HG02798 (cell line): ENCODE results near the gene TSPAN14.
A peak's percentile ranks its signal among the peaks of the same experiment; 100 is the strongest.

Source experiments
- ATAC-seq: cut with Tn5 transposase; IDR thresholded peaks from one replicate; pipeline ENCODE4 v1.9.1; 2021; ENCODE audit warnings: mild to moderate bottlenecking; ENCODE audit not compliant: unreplicated experiment, poor library complexity

TSPAN14 gene

DNA sequence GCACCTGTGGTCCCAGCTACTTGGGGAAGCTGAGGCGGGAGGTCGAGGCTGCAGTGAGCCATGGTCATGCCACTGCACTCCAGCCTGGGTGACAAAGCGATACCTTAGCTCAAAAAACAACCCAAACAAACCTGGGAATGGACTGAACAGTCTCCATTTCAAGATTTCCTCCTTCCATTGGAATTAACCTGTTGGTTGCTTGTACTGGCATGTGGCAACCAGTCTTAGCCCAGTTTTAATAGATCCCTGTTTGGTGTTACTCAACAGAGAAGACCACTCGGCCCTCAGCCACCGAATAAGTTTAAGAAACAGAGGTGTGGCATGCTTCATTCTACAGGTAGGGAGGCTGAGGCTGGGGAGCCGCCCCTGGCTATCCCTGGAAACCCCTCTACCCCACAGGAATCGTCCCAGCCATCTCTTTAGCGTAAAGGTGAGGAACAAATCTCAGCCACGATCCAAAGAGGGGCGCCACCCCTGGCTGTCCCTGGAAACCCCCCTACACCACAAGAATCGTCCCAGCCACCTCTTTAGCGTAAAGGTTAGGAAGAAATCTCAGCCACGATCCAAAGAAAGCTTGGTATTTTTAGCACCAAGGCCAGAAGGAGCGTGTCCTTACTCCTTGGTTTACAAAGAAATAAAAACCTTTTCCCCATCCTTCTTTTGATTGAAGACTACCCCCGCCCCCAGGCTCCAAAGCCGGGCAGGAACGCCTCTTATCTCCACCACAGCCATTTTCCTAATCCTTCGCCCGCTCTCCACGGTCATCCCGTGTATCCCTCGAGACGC is 861 bp upstream of the TSPAN14 start:
- ATAC-seq: no peak

DNA sequence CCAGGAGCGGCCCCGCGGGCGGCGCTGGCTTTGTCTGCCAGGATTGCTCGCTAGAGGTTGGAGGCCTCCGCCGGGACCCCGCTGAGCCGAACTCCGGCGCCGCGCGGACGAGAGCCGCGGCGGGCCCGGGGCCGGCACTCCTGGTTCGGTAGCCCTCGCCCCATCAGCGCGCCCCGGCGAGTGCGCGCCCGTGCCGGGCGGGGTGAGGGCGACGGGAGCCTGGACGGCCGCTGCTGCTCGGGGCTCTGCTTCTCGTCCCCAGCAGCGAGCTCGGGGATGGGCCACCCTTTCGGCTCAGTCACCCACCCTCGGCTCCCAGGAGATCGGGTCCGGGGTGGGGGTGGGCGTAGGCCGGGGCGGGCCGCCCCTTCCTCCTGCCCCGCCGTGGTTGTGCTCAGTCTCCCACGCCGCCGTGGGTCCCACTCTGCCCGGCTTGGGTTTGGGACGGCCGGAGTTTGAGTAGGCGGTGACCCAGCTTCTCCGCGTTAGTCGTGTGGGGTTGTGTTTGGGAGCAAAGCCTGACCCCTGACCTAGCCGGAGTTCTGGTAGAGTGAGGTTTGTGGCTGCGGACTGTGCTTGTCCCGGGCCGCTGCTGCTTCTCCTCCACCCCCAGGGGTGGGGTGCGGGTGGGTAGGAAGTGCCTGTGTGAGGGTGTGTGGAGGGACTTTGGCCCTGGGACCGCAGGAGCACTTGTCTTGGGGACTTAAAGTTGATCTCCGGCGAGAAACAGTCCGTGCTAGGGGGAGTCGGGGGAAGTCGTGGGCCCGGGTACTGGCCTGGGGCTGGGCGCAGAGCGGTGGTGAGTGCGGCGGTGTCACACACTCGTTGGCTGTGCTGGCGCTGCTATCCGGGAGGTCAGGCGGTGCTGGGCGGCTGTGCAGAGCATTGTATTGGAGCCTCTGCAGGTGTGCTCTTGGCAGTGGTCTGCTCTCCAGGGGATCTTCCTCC is 677 bp downstream of the TSPAN14 start:
- ATAC-seq: peak; percentile 14

DNA sequence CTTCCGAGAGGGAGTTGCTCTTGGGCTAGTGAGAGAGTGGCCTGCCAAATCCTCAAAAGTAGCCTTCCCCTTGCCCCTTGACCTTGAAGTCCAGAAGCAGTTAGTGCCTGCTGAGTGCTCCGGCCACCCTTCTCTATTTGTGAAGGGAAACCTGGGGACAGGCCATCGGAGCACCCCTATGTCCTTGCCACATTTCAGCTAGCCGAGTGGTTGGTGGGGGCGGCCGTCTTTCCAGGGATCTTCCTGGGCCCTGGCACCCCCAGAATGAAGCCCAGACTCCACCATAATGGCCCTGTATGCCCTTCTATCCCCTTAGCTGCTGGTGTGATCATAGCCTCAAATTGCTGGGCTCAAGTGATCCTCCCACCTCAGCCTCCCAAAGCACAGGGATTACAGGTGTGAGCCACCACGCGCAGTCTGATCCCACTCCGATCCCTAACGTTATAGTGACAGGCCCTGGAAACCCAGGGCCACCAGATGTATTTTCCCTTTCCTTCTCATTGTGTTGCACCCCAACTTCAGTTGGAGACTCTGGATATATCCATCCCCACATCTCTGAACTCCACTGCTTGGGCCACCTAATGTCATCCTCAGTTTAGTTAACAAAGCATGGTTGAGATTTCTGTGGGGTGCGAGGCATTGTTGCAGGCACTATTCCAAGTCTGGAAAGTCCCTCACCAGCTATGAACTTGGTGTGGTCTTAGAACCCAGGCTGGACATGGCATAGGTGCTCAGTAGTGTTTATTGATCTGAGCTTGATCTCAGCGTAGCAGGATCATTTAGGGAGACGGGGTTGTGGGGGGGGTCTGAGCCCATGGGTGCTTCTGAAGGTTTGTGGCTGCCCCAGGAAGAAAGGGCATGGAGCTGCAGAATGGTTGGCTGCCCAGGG is 1.6 kb downstream of the TSPAN14 start:
- ATAC-seq: no peak

DNA sequence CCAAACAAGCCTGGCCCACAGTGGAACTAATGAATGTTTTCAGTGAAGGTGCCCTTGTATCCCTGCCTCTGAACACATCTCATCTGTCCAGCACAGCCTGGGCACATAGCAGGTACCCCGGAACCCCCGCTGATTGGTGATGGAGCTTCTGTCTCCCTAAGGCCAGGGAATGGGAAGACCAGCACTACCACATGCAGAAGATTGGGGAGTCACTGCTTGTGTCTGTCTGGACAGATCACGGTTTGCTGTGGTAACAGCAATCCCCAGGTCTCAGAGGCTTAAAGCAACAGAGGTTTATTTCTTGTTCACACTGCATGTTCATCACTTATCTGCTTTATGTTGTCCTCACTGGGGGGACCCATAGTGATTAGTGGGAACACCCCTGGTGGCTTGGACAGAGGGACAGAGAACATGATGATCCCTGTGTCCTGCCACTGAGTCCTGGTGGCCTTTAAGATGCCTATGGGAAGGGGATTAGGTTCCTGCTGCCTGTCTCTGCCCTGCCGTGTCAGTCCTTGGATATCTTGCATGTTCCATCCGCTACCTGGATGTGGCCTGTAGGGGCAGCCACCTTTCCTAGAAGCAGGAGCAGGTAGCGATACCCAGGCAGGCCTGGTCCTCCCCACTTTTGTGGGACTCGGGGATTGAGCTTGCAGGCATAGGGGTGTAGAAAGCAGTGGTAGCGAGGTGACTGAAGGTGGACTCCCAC is 3.6 kb downstream of the TSPAN14 start:
- no peak for ATAC-seq

DNA sequence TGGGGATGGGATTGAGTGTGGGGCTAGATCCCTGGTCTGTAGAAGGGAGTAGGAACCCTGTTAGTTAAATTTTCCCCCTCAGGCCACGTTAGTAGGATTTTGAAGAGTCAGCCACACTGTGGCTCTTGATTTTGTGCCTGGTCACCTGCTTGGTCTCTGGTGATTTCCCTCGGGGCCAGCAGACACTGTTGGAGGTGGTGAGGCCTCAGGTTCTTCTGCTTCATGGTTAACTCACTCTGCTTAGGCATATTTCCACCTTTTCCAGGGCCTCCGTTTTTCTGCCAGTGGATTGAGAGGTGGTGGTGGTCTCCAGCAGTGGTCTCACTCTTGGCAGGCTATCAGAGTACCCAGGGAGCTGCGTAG is 4.1 kb downstream of the TSPAN14 start:
- no peak for ATAC-seq

DNA sequence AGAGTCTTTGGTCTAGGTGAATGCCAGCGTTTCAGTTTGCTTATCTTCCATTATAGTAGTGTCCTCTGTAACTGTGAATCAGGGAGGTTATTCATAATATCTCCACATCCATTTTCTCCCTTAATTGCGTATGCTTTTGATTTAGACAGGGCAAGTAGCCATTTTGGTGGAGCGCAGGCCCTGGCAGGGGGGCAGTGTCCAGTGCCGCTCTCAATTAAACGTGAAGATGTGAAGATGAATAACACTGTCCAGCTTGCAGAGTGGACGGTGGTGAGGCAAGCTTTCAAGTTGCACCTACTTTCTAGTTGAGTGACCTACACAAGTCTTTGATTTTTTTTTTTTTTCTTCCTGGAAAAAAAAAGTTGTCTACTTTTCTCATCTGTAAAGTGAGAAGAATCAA is 4.5 kb downstream of the TSPAN14 start:
- ATAC-seq: no peak

DNA sequence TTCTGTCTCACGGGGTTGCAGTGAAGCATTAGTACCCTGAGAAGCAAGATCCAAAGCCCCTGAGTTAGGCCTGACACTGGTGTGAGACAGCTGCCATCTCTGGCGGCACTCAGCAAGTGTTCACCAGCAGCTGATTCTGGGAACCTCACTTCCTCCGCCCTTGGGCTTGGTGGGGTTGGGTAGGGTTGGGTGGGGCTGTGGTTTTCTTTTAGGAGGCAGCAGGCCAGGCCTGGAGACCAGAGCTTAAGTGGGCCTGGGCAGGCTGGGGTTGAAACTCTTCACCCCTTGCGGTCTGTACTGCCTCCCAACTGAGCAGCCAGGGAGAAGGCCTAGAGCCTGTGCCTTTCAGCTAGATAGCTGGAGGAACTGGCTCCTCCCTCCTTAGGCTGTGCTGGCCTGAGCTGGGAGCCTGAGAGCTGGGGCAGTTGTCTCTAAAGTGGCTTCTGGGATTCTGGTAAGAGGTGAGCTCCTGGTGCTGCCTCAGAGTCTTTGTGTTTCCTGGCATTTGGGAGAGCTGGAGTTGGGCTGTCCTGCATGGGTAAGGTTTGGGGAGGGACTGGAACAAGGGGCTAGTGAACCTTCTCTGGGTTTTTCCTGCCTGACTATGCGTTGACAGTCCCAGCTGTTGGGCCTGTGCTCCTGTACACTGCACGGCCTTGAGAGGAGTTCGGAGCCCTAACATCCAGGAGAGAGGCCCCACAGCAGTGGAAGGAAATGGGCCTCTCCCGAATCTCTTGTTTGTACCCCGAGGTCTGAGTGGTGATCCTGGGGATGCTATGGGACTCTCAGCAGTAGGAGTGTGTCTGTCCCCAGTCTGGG is 5.1 kb downstream of the TSPAN14 start:
- peak; percentile 50 for ATAC-seq

DNA sequence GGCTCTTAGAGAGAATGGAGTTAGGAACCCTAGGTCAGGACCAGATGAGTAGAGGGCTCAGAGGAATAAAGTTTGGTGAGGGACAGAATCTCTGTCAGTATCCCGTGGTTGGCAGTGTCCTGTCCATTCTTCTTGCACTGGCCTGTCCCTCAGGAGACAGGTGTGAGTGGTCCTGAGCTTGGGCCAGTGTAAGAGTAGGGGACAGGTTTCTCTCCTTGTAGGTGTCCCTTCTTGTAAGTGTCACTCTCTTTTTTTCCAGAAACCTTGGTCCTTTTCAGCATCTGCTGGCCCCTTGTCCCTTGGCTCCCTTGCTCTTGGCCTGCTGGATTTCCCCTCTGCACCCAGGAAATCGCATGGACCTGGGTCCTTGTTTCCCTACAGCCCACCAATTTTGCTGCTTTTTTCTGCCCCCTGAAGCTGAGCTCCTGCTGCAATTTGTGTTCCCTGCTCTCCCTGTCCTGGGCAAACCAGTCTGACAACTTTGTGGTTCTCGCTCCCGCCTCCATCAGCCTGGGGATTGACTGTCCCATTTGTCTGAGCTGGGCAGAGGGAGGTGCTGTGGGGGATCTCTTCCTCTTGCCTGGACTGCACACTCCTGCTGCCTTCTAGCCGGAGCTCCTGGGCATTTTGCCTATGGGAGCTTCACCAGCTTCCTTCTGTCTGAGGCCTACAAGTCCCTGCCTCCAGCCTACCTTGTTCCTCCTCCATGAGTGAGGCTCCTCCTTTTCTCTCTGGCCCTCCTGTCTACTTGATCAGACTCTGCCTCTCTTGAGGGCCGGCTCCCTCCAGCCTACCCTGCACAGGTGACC is 6.5 kb downstream of the TSPAN14 start:
- no peak for ATAC-seq

DNA sequence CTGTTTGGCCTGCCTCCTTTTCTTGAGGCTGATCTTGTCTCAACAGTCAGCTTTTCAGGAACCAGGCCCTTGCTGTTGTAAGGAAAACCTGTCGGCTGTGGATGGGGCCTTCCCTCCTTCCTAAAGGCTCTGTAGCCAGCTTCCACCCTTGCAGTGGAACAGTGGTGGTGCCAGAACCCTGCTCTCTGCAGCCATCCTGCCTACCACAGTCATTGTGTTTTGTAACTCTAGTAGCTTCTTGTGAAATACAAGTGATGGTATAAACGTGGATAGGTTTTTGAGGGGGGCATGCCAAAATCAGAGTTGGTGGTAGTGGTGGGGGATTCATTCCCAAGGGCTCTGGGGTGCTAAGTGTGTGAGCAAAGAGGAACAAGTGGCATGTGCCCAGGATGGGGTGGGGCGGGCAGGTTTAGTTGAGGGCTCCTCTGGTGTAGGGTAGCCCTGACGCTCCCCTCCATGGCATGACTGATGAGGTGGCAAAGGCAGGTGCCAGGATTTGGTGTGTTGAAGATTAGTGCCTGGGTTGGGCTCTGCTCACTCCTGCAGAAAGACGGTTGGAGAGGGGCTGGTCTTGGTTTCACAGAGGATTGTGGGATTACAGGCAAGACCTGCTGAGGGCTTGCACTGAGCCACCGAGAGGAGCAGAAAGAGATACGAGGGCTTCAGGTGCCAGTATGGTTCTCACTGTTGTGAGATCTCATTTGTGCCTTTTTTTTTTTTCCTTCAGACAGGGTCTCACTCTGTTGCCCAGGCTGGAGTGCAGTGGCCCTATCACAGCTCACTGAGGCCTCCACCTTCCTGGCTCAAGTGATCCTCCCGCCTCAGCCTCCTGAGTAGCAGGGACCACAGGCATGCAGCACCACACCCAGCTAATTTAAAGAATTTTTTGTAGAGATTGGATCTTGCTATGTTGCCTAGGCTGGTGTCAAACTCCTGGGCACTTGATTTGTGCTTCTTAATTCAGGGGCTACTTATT is 7.4 kb downstream of the TSPAN14 start:
- ATAC-seq: no peak

DNA sequence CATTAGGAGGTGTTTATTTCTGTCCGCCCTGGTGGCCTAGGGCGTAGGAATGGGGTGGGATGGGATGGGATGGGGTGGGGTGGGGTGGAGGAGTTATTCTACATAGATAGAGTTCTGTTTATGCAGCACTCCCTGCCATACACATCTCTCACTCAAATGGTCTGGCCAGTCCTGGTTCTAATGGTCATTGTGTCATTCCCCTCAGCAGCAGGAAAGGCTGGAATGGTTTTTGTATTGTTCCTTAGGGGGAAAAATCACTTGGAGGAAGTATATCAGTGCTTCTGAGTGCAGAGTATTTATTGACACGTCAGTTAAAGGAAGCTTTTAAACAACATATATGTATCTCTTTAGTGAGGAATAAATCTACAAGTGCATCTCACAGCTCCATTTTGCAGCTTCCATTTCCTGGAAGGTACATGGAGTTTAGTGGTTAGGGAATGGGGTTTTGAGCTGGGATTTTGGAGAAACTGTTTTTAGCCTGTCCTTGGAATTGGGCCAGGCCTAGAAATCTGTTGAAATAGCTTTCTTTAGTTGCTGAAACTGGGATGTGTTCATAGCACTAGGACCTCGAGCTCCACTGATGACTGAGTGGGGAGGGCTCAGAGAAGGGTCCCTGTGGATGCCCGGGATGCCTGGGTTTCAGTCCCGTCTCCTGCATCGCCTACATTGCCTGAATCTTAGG is 8.3 kb downstream of the TSPAN14 start:
- ATAC-seq: no peak

DNA sequence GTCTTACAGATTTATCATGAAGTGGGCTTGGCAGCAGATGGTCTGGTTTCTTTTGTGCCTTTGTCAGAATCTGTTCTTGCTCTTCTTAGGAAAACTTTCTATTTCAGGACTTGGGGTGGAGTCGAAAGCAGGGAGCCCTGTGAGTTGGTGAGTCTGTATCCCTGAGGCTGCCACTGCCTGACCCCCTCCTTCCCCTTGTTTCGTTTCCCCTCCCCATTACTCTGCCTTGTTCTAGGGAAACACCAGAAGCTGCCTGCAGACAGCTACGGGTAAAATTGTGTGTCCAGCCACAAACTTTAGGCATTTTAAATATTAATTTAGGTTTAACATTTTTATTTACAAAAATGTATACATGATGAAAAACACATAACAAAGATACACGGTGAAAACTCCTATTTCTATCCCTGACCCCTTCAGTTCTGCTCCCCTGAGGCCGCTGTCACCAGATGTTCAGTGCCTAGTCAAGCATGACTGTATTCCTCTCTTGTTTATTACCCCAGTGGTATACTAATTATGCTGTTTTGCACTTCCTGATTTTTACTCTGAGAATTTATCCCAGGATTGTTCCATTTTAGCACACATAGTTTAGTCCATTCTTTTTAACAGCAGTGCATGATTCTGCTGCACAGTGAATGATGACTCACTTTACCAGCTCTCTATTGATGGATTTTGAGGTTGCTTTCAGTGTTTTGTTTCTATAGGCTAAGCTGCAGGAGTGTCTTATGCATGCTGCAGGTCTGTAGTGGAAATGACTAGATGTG is 9.1 kb downstream of the TSPAN14 start:
- peak; percentile 32 for ATAC-seq

DNA sequence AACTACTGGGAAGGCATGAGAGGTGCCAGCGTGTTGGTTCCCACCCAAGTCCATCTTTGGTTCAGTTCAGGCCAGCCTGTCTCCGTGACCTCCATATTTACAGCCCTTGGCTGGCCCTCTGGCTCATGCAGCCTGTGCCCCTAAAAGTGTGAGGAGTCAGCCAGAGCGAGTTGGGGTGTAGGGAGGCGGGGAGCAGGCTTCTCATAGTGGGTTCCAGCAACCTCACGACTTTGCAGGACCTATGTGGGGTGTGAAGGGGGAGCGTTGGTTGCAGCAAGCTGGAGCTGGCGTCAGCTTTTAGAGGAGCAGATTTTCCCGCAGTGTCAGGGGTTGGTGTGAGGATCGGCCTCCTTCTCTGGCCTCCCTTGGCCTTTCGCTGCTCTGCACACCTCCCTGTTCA is 9.8 kb downstream of the TSPAN14 start:
- ATAC-seq: no peak

DNA sequence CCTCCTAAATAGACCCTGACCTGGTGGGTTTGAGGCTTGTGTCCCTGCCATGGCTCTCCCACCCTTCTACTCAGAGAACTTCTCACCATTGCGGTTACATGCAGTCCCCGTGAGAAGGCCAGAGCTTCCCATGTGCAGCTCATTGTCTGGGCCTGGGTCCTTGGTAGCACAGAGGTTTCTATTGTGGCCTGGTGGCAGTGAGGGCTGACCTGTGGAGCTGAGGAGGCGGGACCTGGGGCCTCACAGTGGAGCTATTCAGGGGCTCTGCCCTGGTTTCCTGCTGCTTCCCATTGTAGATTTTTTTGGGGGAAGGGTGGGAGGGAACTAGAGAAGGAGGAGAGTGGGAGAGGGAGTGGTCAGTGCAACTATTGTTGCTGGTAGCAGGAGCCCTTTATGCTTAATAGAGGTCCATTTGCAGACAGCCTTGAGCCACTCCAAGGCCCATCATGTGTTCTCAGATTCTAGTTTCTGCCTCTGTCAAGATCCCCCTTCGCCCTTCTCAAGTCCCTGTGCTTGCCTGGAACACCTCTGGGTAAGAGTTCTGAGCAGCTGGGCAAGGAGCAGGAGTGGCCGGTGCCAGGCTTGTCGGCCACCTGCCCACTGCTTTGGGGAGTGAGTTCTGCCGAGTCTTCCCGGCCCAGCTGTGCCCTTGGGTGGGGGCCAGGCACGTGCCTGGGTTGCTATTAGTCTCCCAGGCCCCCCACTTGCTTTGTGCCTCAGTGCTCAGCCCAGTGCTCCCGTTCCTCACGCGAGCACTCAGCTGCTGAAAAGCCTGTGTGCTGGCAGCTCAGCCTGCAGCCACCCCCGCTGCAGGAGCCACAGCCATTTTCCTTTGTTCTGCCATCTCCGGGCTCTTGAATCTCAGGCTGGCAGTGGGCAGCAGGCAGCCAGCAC is 10.7 kb downstream of the TSPAN14 start:
- no peak for ATAC-seq

DNA sequence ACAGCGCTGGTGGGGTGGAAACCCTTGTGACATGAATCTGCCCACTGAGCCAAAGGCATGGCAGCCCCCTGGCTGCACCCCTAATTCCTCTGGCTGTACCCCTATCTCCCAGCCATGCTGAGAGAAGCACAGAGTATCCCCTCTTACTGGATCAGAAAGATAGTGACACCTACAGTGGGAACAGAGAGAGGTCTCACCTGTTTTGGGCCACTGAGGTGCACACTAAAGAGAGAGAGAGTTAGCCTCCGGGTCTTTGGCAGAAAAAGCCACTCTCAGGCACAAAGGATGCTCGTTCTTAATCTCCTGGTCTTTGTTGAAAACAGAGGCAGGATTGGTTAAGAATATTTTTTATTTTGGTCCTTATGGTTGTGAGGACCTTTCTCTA is 11.3 kb downstream of the TSPAN14 start:
- no peak for ATAC-seq
